ENCODE measurements around the gene UBXN1. TPM values are rescaled to one million over a fixed set of nuclear protein-coding genes. Genes with fewer than 3 reads are reported as not detected.

The UBXN1 gene
- total and polyA plus RNA-seq, 10 of the 15 experiments (the other 5 are each of a cell fraction or from before 2014, with no cell fraction given), result 7.0 to 173 (median 106) TPM

DNA sequence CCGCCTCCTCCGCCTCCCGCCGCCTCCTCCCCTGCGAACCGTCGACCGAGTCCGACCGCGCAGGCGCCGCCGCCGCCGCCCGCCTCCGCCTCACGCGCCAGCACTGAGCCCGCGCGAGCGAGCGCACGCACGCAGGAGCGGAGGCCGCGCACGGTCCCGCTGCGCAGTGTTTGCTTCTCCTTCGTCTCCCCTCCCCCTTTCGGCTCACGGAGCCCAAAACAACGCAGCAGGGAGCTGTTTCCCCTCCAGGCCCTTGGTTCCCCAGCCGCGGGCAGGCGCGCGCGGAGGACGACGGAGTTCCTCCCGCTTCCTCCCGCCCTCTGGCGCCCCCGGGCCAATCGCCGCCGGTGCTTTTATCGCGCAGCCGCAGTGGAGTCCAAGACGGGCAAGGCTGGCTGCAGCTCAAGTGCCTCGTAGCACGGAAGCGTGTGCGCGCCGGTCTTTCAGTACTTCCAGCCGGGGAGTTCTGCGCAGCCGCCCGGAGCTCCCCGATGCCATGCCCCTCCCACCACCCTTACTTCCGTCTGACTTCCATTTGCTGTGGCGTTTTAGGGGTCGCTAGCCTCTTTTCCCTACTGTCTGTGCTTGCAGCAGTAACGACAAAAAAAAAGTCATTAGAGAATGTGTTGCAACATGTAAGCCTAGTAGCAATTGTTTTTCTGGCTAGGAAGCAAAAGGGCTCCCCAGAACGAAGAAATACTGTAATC, 48.4 kb upstream of the UBXN1 start, which contains the start of gene HNRNPUL2 (continued):
- TF ChIP-seq MTA2 (IDR thresholded peaks at IDR 0.05; ENCODE audit: low read depth) (no peak), SMAD5 (IDR thresholded peaks at IDR 0.05; ENCODE audit: low read depth) (peak; percentile 72; the same call in 1 of the 2 replicates), NR2C1 (IDR thresholded peaks at IDR 0.05) (peak; percentile 71), SREBF2 (IDR thresholded peaks at IDR 0.05; ENCODE audit: low read length) (no peak), ZNF384 (IDR thresholded peaks at IDR 0.05; ENCODE audit: borderline replicate concordance, low read depth, low read length) (no peak), YY1 (IDR thresholded peaks at IDR 0.05; ENCODE audit: low read depth, low read length) (peak; percentile 55), EED (IDR thresholded peaks at IDR 0.05; ENCODE audit: low read depth) (no peak), SREBF1 (IDR thresholded peaks at IDR 0.05; ENCODE audit: low read length) (no peak), RELA (IDR thresholded peaks at IDR 0.05; ENCODE audit: borderline replicate concordance, partially characterized antibody) (peak; percentile 78), KDM1A (IDR thresholded peaks at IDR 0.05; ENCODE audit: borderline replicate concordance) (no peak), RAD51 (IDR thresholded peaks at IDR 0.05) (no peak), YBX1 (IDR thresholded peaks at IDR 0.05) (no peak)
- TF ChIP-seq, protein P1, sequence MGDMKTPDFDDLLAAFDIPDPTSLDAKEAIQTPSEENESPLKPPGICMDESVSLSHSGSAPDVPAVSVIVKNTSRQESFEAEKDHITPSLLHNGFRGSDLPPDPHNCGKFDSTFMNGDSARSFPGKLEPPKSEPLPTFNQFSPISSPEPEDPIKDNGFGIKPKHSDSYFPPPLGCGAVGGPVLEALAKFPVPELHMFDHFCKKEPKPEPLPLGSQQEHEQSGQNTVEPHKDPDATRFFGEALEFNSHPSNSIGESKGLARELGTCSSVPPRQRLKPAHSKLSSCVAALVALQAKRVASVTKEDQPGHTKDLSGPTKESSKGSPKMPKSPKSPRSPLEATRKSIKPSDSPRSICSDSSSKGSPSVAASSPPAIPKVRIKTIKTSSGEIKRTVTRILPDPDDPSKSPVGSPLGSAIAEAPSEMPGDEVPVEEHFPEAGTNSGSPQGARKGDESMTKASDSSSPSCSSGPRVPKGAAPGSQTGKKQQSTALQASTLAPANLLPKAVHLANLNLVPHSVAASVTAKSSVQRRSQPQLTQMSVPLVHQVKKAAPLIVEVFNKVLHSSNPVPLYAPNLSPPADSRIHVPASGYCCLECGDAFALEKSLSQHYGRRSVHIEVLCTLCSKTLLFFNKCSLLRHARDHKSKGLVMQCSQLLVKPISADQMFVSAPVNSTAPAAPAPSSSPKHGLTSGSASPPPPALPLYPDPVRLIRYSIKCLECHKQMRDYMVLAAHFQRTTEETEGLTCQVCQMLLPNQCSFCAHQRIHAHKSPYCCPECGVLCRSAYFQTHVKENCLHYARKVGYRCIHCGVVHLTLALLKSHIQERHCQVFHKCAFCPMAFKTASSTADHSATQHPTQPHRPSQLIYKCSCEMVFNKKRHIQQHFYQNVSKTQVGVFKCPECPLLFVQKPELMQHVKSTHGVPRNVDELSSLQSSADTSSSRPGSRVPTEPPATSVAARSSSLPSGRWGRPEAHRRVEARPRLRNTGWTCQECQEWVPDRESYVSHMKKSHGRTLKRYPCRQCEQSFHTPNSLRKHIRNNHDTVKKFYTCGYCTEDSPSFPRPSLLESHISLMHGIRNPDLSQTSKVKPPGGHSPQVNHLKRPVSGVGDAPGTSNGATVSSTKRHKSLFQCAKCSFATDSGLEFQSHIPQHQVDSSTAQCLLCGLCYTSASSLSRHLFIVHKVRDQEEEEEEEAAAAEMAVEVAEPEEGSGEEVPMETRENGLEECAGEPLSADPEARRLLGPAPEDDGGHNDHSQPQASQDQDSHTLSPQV (IDR thresholded peaks at IDR 0.05), result no peak
- TF ChIP-seq, protein P2, sequence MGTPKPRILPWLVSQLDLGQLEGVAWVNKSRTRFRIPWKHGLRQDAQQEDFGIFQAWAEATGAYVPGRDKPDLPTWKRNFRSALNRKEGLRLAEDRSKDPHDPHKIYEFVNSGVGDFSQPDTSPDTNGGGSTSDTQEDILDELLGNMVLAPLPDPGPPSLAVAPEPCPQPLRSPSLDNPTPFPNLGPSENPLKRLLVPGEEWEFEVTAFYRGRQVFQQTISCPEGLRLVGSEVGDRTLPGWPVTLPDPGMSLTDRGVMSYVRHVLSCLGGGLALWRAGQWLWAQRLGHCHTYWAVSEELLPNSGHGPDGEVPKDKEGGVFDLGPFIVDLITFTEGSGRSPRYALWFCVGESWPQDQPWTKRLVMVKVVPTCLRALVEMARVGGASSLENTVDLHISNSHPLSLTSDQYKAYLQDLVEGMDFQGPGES (IDR thresholded peaks at IDR 0.05), result no peak
- TF ChIP-seq, protein P3, sequence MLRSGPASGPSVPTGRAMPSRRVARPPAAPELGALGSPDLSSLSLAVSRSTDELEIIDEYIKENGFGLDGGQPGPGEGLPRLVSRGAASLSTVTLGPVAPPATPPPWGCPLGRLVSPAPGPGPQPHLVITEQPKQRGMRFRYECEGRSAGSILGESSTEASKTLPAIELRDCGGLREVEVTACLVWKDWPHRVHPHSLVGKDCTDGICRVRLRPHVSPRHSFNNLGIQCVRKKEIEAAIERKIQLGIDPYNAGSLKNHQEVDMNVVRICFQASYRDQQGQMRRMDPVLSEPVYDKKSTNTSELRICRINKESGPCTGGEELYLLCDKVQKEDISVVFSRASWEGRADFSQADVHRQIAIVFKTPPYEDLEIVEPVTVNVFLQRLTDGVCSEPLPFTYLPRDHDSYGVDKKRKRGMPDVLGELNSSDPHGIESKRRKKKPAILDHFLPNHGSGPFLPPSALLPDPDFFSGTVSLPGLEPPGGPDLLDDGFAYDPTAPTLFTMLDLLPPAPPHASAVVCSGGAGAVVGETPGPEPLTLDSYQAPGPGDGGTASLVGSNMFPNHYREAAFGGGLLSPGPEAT (IDR thresholded peaks at IDR 0.05; ENCODE audit: low read depth), result no peak
- TF ChIP-seq, protein P4, sequence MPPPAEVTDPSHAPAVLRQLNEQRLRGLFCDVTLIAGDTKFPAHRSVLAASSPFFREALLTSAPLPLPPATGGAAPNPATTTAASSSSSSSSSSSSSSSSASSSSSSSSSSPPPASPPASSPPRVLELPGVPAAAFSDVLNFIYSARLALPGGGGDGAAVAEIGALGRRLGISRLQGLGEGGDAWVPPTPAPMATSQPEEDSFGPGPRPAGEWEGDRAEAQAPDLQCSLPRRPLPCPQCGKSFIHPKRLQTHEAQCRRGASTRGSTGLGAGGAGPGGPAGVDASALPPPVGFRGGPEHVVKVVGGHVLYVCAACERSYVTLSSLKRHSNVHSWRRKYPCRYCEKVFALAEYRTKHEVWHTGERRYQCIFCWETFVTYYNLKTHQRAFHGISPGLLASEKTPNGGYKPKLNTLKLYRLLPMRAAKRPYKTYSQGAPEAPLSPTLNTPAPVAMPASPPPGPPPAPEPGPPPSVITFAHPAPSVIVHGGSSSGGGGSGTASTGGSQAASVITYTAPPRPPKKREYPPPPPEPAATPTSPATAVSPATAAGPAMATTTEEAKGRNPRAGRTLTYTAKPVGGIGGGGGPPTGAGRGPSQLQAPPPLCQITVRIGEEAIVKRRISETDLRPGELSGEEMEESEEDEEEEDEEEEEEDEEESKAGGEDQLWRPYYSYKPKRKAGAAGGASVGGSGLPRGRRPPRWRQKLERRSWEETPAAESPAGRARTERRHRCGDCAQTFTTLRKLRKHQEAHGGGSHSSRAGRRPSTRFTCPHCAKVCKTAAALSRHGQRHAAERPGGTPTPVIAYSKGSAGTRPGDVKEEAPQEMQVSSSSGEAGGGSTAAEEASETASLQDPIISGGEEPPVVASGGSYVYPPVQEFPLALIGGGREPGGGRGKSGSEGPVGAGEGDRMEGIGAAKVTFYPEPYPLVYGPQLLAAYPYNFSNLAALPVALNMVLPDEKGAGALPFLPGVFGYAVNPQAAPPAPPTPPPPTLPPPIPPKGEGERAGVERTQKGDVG (CRISPR knock-in tag; IDR thresholded peaks at IDR 0.05), result no peak
- TF ChIP-seq, protein P5, sequence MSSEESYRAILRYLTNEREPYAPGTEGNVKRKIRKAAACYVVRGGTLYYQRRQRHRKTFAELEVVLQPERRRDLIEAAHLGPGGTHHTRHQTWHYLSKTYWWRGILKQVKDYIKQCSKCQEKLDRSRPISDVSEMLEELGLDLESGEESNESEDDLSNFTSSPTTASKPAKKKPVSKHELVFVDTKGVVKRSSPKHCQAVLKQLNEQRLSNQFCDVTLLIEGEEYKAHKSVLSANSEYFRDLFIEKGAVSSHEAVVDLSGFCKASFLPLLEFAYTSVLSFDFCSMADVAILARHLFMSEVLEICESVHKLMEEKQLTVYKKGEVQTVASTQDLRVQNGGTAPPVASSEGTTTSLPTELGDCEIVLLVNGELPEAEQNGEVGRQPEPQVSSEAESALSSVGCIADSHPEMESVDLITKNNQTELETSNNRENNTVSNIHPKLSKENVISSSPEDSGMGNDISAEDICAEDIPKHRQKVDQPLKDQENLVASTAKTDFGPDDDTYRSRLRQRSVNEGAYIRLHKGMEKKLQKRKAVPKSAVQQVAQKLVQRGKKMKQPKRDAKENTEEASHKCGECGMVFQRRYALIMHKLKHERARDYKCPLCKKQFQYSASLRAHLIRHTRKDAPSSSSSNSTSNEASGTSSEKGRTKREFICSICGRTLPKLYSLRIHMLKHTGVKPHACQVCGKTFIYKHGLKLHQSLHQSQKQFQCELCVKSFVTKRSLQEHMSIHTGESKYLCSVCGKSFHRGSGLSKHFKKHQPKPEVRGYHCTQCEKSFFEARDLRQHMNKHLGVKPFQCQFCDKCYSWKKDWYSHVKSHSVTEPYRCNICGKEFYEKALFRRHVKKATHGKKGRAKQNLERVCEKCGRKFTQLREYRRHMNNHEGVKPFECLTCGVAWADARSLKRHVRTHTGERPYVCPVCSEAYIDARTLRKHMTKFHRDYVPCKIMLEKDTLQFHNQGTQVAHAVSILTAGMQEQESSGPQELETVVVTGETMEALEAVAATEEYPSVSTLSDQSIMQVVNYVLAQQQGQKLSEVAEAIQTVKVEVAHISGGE (CRISPR knock-in tag; IDR thresholded peaks at IDR 0.05), result no peak
